ENCODE data around the gene HEXB.

DNA sequence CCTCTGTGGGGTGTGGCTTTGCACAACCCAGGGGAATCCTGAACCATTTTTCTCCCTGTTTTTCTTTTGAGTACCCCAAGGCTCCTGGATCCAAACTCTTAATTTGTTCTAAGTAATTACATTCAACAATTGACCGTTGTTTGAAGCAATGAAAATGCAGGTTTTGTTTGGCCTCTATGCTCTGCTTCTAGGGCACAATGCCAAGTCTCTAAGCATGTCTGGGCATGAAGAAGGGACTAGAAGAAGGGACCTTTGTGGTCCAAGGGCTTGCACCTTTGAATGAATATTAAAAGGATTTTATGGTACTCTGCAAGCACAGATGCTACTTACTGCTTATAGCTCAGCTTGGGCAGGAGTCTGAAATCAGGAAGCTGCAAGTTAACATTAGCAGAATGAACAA lies 37.9 kb upstream of the HEXB start:
- TF ChIP-seq, protein P1, sequence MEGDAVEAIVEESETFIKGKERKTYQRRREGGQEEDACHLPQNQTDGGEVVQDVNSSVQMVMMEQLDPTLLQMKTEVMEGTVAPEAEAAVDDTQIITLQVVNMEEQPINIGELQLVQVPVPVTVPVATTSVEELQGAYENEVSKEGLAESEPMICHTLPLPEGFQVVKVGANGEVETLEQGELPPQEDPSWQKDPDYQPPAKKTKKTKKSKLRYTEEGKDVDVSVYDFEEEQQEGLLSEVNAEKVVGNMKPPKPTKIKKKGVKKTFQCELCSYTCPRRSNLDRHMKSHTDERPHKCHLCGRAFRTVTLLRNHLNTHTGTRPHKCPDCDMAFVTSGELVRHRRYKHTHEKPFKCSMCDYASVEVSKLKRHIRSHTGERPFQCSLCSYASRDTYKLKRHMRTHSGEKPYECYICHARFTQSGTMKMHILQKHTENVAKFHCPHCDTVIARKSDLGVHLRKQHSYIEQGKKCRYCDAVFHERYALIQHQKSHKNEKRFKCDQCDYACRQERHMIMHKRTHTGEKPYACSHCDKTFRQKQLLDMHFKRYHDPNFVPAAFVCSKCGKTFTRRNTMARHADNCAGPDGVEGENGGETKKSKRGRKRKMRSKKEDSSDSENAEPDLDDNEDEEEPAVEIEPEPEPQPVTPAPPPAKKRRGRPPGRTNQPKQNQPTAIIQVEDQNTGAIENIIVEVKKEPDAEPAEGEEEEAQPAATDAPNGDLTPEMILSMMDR (CRISPR knock-in tag; IDR thresholded peaks at IDR 0.05), result no peak
- no peak for TF ChIP-seq SYNCRIP (IDR thresholded peaks at IDR 0.05; ENCODE audit: insufficient read depth, low read depth, low read length)
- no peak for TF ChIP-seq POLR2AphosphoS5 (IDR thresholded peaks at IDR 0.05; ENCODE audit: low read depth, low read length)
- TF ChIP-seq RARG (CRISPR knock-in tag; IDR thresholded peaks at IDR 0.05; ENCODE audit: low read depth), result no peak
- no peak for TF ChIP-seq CEBPB (IDR thresholded peaks at IDR 0.05; ENCODE audit: borderline replicate concordance, low read depth, low read length)

Measured in HepG2 (cell line).